ENCODE data around the gene NXPH1.

NXPH1 gene

DNA sequence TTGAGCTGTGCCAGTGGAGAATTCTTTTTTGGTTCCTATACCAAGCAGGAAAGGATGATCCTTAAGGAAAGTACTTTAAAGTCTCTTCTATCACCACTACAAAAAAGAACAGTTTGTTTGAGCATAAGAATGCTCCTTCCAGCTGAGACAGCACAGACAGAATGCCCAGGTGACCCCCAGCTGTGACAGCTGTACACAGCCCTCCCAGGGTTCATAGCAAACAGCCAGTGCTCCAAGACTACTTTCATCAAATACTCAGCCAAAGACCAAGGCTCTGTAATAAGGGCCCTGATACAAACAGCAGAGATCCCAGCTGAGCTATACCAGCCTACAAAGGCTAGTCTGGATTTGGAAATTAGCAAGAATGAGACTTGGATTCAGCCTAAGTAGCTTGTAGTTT lies 65.7 kb downstream of the NXPH1 start:
- DNase-seq (ENCODE audit: low read depth in 3 of 3), result no peak

- DNase-seq (ENCODE audit: low read depth in 3 of 3), result no peak
Observed at GRCh38 chr7:8500286-8500685, 66.9 kb downstream of the NXPH1 start.

GRCh38 chr7:8507566-8507965 lies 74.2 kb downstream of the NXPH1 start:
- DNase-seq (ENCODE audit: low read depth in 3 of 3), result no peak

GRCh38 chr7:8509621-8510020 lies 76.2 kb downstream of the NXPH1 start:
- no peak for DNase-seq (ENCODE audit: low read depth in 3 of 3)

- DNase-seq (ENCODE audit: low read depth in 3 of 3), result no peak
Observed at GRCh38 chr7:8511855-8512254, 78.4 kb downstream of the NXPH1 start.

GRCh38 chr7:8514781-8515519 lies 81.5 kb downstream of the NXPH1 start:
- DNase-seq (ENCODE audit: low read depth in 3 of 3), result no peak

- no peak for DNase-seq (ENCODE audit: low read depth in 3 of 3)
Observed at GRCh38 chr7:8515640-8516185, 82.3 kb downstream of the NXPH1 start.

DNA sequence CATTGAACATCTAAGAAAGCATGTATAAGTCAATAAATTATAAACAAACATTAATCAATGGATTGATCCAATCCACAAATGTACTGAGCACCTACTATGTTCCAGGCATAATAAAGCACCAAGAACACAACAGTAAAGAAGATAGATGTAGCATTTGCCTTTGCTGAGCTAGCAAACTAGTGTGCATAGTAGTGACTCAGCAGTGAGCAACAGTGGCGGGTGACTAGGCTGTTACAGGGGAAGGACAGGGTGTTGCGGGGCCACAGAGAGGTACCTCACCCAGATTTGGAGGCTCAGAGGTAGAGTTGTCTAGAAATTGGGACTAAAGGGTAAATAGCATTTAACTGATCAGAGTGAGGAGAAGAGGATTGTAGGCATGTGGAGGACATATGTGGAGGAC lies 83.6 kb downstream of the NXPH1 start:
- no peak for DNase-seq (ENCODE audit: low read depth in 3 of 3)

GRCh38 chr7:8528311-8528710 lies 94.9 kb downstream of the NXPH1 start:
- no peak for DNase-seq (ENCODE audit: low read depth in 3 of 3)

GRCh38 chr7:8531991-8532515 lies 98.6 kb downstream of the NXPH1 start:
- no peak for DNase-seq (ENCODE audit: low read depth in 3 of 3)

DNA sequence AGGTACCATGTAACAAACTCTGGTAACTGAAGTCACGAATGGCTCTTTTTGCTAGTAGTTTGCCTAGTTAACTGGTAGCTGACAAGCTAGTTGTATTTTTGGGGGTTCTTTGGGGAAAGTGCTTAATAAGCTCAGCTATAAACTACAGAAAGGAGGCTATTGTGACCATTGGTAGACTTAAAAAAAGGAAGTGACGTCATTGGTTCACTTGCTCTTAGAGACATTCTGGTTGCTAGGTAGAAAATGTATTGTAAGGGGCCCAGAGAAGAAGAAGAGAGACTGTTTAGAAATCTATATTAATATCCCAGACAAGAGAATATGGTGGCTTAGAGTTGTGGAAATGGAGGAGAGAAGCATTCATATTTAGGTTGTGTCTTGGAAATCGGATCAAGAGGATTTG lies 103.0 kb downstream of the NXPH1 start:
- DNase-seq (ENCODE audit: low read depth in 3 of 3), result no peak

- no peak for DNase-seq (ENCODE audit: low read depth in 3 of 3)
Observed at GRCh38 chr7:8549046-8549445, 115.6 kb downstream of the NXPH1 start.

- no peak for DNase-seq (ENCODE audit: low read depth in 3 of 3)
Observed at GRCh38 chr7:8560501-8560900, 127.1 kb downstream of the NXPH1 start.

- DNase-seq (ENCODE audit: low read depth in 3 of 3), result no peak
Observed at GRCh38 chr7:8561449-8561848, 128.0 kb downstream of the NXPH1 start.

DNA sequence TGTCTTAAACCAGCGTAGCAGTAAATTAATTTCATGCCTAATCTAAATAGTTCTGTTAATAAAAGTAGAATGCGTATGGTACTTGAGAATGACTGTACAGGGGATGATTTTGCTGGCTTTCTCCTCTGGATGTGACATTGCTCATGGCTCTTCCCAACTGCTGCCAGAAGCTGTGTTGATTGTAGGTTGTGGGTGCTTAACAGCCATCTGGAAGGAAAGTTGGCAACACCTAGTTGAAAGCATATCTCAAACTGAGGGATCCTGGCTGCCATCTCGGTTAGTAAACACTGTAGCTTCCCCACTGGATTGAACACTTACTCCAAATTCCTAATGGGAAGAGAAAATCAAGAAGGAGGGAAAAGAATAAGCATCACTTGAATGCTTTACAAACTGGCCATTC lies 130.9 kb downstream of the NXPH1 start:
- no peak for DNase-seq (ENCODE audit: low read depth in 3 of 3)

DNA sequence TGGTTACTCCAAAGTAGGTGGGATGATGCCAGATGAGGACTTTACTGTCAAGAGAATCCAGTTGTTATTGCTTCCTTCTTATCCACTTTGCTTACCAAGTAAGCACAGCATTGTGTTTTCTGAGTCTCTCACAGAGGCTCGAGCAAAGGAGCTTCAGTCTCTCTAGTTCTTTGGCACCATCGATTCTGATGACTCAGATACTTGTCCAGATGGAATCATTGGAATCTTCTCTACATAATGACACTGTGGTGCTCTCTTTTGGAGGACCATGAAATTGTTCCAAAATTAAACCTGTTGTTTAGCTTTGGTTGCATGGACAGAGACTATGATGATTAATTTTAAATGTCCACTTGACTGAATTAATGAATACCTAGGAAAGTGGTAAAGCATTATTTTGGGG lies 132.6 kb downstream of the NXPH1 start:
- DNase-seq (ENCODE audit: low read depth in 3 of 3), result no peak

DNA sequence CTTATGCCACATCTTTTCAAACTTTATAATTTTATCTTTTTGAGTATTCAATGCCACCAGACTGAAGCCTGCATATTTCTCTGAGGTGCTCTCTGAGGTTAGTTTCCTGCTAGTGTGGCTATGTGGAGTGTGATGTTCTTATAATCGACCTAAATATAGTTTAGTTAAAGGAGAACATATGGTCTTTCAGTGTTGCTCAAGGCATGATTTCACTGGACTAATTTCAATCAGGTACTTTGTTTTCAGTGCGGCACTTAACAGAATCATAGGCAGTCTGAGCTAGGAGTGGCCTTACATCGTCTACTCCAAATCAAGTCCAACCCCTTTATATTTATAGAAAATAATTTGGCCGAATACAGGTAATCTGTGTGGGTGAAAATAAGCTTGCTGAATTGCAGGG lies 134.2 kb downstream of the NXPH1 start:
- no peak for DNase-seq (ENCODE audit: low read depth in 3 of 3)

DNA sequence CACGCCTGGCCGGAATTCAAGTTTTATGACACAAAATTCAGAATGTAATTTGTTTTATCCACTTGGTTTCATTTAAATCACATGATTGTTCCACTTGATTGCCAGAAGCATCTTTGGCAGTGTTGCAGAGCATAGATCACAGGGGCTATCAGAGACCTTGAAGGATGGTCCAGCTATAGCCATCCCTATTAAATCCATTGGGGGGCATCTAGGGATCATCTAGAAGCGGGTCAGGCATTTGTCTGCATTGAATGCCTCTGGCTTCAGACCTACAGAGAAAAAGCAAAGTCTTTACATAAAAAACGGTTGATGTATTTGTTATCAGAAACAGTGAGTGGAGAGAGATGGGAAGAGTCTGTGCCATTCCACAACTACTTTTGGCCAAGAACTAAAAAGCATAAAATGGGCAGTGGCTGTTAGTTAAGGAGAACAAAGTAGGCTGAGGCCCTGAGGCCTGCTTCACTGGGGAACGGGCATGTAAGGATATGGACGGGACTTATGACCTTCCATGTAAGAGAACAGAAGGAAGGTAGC lies 146.3 kb downstream of the NXPH1 start:
- DNase-seq (ENCODE audit: low read depth in 3 of 3), result no peak

- DNase-seq (ENCODE audit: low read depth in 3 of 3), result no peak
Observed at GRCh38 chr7:8581842-8582241, 148.4 kb downstream of the NXPH1 start.

GRCh38 chr7:8582728-8583127 lies 149.3 kb downstream of the NXPH1 start:
- no peak for DNase-seq (ENCODE audit: low read depth in 3 of 3)

DNA sequence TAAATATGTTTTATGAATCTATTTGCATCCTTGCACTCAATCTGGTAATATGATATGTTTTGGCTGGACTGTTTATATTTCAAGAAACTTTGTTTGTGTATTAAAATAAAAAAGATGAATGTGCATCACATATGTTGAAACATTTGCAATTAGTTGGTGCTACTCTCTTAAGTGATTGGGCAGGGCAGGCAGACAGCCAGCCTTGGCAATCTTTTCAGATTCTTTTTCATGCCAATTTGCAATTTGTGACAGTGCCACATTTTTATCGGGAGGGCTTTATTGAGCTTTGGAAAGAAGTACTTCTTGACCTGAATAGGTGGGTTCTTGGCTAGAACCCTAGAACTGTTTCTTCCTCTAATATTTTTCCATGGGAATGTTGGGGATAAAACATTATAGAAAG lies 152.2 kb downstream of the NXPH1 start:
- DNase-seq (ENCODE audit: low read depth in 3 of 3), result no peak

GRCh38 chr7:8590225-8590624 lies 156.8 kb downstream of the NXPH1 start:
- DNase-seq (ENCODE audit: low read depth in 3 of 3), result no peak

GRCh38 chr7:8590791-8591190 lies 157.4 kb downstream of the NXPH1 start:
- no peak for DNase-seq (ENCODE audit: low read depth in 3 of 3)
